ENCODE measurements around the gene SLC25A40.
"Not testable (repeated sequence)": the region's sequence is repeated elsewhere in the genome, so short reads cannot be mapped to it uniquely, and the experiment has no call there.

SLC25A40 gene

GRCh38 chr7:87872346-87872745 is 3.8 kb downstream of the SLC25A40 start:
- no peak for DNase-seq (ENCODE audit: low read depth)

GRCh38 chr7:87870471-87870870 is 5.7 kb downstream of the SLC25A40 start:
- DNase-seq (ENCODE audit: low read depth) = no peak

- DNase-seq (ENCODE audit: low read depth) = not testable (repeated sequence)
Observed at GRCh38 chr7:87866533-87866932, 9.6 kb downstream of the SLC25A40 start.

- no peak for DNase-seq (ENCODE audit: low read depth)
Observed at GRCh38 chr7:87866089-87866488, 10.1 kb downstream of the SLC25A40 start.

GRCh38 chr7:87858417-87859100 is 17.6 kb downstream of the SLC25A40 start:
- DNase-seq (ENCODE audit: low read depth) = no peak

- no peak for DNase-seq (ENCODE audit: low read depth)
Observed at GRCh38 chr7:87853237-87853864, 22.8 kb downstream of the SLC25A40 start.

- no peak for DNase-seq (ENCODE audit: low read depth)
Observed at GRCh38 chr7:87852306-87852705, 23.9 kb downstream of the SLC25A40 start.

- no peak for DNase-seq (ENCODE audit: low read depth)
Observed at GRCh38 chr7:87850836-87851593, 25.1 kb downstream of the SLC25A40 start.

GRCh38 chr7:87837597-87837996 is 38.6 kb downstream of the SLC25A40 start:
- DNase-seq (ENCODE audit: low read depth) = no peak

GRCh38 chr7:87833130-87833529 is 43.0 kb downstream of the SLC25A40 start:
- no peak for DNase-seq (ENCODE audit: low read depth)

GRCh38 chr7:87831097-87831496 is 45.1 kb downstream of the SLC25A40 start:
- DNase-seq (ENCODE audit: low read depth) = no peak

GRCh38 chr7:87828383-87828782 is 47.8 kb downstream of the SLC25A40 start:
- DNase-seq (ENCODE audit: low read depth) = not testable (repeated sequence)

GRCh38 chr7:87825369-87825768 is 50.8 kb downstream of the SLC25A40 start:
- not testable (repeated sequence) for DNase-seq (ENCODE audit: low read depth)

GRCh38 chr7:87822056-87822455 is 54.1 kb downstream of the SLC25A40 start:
- not testable (repeated sequence) for DNase-seq (ENCODE audit: low read depth)

GRCh38 chr7:87818336-87818735 is 57.8 kb downstream of the SLC25A40 start:
- no peak for DNase-seq (ENCODE audit: low read depth)

GRCh38 chr7:87816389-87816788 is 59.8 kb downstream of the SLC25A40 start:
- no peak for DNase-seq (ENCODE audit: low read depth)

GRCh38 chr7:87810726-87811125 is 65.4 kb downstream of the SLC25A40 start:
- no peak for DNase-seq (ENCODE audit: low read depth)

GRCh38 chr7:87810130-87810529 is 66.0 kb downstream of the SLC25A40 start:
- DNase-seq (ENCODE audit: low read depth) = no peak

- no peak for DNase-seq (ENCODE audit: low read depth)
Observed at GRCh38 chr7:87806150-87806549, 70.0 kb downstream of the SLC25A40 start.

- peak; percentile 3 for DNase-seq (ENCODE audit: low read depth)
Observed at GRCh38 chr7:87797798-87798403, 78.3 kb downstream of the SLC25A40 start.

GRCh38 chr7:87797395-87797794 is 78.8 kb downstream of the SLC25A40 start:
- DNase-seq (ENCODE audit: low read depth) = no peak

- DNase-seq (ENCODE audit: low read depth) = no peak
Observed at GRCh38 chr7:87785368-87785995, 90.7 kb downstream of the SLC25A40 start.

Measured in HS-27A (cell line).